IPS-NIHi11 (cell line): ENCODE data around the gene SHE.
A peak's percentile ranks its signal among the peaks of the same experiment; 100 is the strongest.
"Not testable (repeated sequence)": the region's sequence is repeated elsewhere in the genome, so short reads cannot be mapped to it uniquely, and the experiment has no call there.

ENCODE experiments used
- DNase-seq: peaks from one replicate; pipeline ENCODE4 v3.0.0; 2012; ENCODE audit warnings: mixed read lengths, low spot score

The SHE gene

DNA sequence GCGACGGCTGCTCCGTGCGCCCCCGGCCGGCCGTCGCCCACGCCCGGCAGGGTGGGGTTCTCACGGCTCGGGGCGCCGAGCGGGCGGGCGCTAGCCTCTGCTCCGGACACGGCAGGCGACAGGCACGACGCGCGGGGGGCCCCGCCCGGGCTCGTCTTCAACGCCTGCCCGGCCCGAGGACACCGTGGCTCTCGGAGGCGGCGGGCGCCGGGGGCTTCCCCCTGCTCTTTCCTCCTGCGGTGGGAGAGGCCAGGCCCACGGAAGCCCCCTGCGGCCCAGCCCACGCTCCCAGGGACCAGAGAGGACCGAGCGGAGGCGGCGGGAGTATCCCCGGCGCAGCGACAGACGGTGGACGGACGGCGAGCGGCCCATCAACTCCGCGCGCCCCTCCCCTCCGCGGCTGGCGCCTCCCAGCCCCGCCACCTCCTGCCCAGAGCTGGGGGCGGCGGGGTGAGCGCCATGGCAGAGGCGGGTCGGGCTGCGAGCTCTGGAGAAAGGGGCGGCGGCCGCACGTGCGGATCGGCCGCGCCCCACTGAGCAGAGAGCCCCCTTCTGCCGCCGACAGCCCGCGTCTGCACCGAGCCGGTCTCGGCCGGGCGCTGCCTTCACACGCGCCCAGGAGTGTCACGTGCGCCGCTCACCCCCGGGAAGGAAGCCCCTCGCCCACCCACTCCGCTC, at the start of gene SHE, which contains the start of gene TDRD10:
TSS of gene SHE (minus strand) at position 347 of the 678 bp plus-strand sequence. CDS start 386 bp downstream, outside the sequence.
TSS of gene TDRD10 (plus strand) at position 154 of the 678 bp plus-strand sequence. CDS start 4,685 bp downstream, outside the sequence.
- DNase-seq, result peak; percentile 73

DNA sequence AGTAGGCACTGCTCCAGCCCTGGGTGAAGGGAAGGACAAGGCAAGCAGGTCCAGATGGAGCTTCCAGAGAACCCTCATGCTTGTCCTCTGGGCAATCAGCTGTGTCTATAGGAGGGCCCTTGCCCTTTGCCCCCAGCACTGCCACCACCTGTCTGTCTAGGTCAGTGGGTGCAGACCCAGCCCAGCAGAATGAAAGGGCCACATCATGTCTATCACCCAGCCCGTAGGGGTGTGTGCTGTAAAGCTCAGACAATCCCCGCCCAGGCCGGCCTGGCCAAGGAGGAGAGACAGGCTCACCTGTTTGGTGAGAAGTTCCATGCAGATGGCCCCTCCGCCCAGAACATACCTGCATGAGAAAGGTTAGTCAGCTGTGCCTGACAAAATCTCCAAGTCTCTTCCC, 49.3 kb upstream of the SHE start:
- no peak for DNase-seq

DNA sequence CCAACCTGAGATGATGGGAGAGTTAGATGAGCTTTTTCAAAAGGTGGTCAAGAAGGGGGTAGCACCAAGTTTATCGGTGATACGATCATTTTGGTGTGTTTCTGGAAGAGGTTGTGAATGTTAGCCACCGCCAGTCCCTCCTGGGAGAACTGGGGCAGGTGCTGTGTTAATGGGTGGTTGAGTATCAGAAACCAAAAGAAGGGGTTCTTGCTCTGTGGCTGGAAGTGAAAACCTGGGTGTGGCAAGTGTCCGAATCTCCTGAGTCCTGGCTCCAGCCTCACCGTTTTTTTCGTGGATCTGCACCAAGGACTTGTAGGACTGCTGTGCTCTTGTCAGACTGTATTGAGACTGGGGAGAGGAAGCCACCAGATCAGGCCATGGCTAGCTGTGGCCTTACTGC, 48.4 kb upstream of the SHE start:
- no peak for DNase-seq

DNA sequence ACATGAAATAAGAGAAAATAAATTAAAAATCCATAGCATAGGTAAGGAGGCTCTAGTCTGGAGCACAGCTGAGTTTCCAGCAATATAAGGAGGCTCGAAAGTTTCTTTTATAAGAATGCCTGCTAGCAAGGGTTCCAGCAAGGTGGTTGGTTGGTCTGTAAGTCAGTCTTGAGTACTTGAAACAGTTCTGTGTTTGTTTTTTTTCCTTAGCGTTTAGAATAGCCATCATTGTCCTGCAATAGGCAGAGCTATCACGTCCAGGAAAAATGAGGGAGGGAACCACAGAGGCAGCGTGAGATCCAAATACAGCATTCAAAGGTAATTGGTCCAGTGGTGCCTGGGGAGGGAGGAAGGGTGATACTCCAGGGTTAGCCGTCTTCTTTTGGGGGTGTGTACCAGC, 47.9 kb upstream of the SHE start:
- DNase-seq, result no peak

DNA sequence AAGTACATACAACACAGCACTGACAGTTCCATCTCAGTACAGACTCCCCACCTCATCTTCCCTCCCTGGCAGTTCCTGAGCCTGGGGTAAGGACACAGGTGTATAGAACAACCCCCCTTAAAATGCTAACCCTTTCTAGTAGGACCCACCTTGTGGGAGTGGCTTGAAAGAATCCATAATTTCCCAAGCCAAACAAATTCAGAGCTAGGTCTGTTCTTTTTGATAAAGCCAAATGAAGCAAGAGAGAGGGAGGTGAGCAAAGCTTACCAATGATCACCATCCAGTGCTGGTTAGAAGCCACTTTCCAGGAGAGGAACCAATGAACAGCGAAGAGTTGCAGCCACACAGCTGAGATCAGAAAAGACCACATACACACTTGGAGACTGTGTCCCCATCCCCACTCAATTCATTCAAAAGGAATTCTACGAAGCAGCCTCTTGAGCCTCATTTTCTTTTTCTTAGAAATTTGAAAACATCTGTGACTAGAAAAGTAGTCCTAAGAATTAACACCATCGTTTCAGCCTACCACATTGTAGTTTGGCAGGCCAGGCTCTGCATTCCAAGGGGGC, 47.1 kb upstream of the SHE start:
- DNase-seq, result no peak

DNA sequence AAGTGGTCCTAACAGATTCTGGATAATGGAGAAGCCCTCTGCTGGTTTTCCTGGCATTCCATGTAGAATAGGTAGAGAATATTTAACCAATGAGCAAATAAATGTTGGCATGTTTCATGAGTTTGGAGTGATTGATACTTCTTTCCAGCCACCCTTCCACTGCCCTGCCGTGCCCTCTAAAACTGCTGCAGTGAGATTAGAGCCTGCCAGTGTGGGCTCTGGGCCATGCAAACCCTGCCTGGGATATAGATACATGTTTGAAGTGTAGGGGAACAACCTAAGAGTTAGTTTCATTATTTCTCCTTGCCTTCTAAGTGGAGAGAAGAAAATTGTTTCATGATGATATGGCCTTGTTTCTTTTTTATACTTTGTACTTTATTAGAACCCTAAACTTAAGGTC, 45.8 kb upstream of the SHE start:
- DNase-seq, result no peak

DNA sequence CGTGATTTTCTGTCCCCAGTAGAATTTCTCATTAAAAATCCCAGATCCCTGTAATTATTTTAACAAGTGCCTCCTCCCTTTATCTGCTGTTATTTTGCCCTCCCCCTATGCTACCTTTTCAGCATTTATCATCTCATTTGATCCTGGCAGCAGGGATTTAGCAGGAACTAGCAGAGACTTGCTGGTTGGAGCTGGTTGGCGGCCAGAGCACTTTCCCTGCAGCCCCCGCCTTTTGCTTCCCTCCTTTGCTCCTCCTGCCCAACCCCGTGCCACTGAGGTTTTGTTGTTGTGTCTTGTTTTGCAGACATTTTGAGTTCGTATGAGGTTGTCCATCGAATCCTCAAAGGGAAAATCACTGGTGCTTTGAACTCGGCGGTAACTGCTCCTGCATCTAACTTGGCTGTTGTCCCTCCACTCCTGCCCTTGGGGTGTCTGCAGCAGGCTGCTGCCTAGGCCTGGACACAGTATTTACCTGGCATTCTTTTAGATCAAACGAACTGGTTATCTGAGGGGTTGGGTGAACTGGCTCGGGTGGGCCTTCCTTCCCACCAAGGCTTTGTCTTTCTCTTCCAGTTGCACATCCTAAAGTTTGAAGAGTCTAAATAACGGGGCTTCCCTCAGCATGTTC, 45.0 kb upstream of the SHE start:
- DNase-seq, result no peak

DNA sequence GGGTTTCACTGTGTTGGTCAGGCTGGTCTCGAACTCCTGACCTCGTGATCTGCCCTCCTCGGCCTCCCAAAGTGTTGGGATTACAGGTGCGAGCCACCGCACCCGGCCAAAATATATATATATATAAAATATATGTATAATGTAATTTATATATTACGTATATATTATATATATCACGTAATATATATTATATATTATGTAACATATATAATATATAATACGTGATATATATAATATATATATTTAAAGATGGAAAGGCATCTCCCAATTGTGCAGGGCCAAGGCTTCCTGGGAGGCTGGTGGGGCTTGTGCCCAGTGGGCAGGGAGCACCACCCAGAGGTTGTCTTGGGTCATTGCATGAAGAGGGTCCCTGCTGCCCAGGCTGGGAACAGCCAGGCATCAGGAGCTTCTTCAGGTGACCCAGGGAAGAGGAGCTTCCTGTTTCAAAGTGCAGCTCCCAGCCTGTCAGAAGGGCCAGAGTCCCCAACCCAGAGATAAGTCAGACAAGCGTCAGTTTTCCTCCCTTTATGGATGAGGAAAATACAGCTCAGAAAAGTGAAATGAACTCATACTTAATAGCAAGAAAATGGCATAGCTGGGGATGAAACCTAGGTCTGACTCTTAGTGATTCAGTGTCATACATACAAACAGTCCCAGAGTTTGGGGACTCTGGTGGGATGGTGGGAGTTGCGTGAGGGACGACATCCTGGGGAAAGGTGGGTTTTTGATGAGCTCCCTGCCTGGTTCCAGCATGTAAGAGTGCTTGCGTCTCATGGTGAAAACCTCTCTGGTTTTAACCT, 44.3 kb upstream of the SHE start:
- DNase-seq, result peak; percentile 90

DNA sequence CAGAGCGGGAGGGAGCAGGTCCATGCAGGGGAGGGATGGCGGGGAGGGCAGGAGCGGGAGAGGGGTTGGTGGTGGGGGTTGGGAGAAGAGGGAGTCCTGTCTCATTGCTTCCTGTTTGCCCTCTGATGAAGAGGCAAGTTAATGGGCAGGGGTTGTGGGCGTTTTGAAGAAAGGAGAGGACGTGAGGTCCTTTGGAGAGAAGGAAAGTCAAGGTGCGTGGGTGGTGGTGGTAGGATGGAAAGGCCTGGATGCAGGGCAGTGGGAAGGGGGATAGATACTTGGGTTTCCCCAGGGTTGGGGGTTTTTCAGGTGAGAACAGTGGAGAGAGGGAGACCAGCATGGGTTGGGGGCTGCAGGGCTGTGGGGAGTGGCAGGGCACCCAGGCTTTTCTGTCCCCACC, 39.0 kb upstream of the SHE start:
- peak; percentile 31 for DNase-seq

DNA sequence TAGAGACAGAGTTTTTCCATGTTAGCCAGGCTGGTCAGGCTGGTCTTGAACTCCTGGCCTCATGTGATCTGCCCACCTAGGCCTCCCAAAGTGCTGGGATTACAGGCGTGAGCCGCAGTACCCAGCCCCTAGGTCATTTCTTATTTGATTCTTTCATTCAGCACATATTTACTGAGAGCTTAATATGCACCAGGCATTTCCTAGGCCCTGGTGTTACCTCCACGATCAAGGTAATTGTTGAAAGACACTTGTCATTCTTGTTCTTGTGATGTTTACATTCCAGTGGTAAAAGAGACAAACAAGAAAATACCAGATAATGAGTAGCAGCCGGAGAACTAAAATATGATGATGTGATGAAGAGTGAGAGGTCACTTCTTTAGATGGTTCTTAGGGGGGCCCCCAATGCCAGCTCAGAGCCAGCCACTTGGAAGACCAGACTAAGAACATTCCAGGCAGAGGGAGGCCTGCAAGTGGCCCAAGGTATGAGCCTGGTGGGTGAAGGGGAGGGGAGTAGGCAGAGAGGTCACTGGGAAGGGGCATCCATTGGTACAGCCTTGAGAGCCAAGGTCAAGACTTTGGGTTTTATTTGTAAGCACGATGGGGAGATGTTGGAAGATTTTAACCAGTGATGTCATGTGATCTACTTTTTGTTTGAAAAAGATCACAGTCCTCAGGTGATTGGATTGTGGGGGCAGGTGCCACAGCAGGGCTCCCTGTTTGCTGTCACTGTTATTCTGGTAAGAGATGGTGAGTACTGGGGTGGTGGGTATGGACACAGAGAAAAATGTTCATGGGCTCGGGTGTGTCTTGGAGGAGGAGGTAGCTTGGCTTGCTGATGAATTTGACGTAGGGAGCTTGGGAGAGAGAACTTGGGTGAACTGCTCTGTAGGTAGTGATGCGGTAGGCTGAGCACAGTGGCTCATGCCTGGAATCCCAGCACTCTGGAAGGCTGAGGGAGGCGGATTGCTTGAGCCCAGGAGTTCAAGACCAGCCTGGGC, 37.6 kb upstream of the SHE start:
- DNase-seq, result no peak

DNA sequence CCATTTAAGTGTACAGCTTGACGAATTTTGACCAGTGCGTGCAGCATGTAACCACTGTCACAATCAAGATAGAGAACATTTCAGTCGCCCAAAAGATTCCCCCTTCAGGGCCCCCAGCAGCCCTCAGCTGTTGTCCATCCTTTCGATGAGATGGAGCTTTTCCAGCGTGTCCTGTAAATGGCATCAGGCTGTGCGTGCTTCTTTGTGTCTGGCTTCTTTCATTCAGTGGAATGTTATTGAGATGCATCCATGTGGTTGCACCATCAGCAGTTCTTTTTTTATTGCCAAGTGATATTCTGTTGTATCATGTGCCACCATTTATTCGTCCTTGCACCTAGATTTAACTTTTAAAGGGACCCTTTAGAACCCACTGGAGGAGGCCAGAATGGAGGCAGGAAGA, 34.4 kb upstream of the SHE start:
- no peak for DNase-seq

DNA sequence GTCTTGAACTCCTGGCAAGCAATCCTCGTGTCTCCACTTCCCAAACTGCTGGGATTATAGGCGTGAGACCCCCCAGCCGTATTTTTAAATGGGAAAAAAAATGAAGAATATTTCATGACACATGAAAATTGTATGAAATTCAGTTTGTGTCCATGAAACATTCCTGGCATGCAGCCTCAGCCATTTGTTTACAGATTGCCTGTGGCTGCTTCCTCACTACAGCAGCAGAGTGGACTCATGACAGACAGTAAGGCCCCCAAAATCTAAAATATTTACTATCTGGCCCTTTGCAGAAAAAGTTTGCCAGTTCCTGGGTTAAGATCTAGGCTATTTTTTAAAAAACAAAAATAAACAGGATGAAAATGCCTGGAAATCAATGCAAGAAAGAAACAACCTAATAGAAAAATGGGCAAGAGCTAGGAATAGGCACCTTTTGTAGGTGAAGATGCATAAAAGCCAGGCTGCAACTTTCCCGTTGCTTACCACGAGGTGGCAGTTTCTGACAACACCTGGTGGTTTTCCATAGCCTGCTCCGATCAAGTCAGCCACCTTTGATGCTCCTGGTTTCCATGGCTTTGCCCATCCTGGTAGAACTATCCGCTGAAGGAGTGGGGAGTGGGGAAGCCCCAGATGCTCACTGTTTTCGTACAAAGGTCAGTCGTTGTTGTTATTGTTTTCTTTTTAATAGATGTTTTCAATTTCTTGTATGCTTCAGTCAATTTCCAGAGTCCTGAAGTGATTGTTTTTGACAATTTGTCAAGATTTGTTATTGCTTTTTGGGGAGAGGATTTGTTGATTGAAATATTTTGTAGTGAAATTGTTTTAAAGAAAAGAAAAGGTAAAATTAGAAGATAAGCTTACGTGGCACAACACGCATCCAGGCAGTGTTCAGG, 32.0 kb upstream of the SHE start:
- peak; percentile 85 for DNase-seq

DNA sequence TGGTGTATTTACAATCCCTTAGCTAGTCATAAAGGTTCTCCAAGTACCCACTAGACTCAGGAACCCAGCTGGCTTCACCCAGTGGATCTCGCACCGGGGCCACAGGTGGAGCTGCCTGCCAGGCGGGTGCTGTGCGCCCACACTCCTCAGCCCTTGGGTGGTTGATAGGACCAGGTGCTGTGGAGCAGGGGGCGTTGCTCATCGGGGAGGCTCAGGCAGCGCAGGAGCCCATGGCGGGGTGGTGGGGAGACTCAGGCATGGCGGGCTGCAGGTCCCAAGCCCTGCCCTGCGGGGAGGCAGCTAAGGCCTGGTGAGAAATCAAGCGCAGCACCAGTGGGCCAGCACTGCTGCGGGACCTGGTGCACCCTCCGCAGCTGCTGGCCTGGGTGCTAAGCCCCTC, 29.7 kb upstream of the SHE start:
- DNase-seq, result not testable (repeated sequence)

DNA sequence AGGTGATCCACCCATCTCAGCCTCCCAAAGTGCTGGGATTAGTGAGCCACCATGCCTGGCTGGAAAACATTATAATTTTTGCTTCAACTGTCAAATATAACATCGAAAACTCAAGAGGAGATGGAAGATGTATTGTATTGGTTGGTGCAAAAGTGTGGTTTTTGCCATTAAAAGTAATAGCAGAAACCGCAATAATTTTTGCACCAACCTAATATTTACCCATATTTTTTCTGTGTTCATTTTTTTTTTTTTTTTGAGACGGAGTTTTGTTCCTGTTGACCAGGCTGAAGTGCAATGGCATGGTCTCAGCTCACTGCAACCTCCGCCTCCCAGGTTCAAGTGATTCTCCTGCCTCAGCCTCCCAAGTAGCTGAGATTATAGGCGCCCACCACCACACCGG, 27.1 kb upstream of the SHE start:
- DNase-seq, result no peak

DNA sequence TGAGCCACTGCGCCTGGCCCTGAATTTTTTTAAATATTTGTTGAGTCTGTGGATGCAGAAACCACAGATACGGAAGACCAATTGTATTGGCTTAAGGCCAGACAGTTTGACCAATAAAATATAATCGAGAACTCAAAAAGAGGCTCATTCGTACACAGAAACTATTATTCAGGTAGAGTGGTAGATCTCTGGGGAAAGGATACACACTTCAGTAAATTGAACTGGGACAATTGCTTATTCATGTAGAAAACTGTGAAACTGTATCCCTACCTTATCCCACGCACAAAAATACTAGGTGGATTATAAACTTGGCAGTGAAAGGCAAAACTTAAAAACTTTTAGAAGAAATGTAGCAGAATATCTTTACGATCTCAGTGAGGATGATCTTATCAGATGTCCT, 25.0 kb upstream of the SHE start:
- DNase-seq, result no peak

DNA sequence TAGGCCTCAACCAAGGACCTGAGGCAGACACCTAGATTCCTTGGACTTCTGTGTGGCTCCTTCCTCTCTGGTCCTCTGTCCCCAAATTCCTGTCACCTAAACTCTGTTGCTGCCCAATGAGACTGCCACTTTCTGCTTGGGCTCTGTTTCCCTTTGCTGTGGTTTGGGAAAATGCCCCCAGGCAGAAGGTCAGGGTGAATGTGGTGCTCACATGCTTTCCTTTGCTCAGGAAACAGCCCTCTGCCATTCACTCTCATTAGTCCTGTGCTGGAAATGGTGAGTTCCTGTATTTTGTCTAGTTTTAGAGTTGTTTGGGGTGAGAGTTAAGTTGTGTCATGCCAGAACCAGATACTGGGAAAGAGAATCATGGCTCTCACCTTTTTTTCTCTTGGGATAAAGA, 22.7 kb upstream of the SHE start:
- no peak for DNase-seq

DNA sequence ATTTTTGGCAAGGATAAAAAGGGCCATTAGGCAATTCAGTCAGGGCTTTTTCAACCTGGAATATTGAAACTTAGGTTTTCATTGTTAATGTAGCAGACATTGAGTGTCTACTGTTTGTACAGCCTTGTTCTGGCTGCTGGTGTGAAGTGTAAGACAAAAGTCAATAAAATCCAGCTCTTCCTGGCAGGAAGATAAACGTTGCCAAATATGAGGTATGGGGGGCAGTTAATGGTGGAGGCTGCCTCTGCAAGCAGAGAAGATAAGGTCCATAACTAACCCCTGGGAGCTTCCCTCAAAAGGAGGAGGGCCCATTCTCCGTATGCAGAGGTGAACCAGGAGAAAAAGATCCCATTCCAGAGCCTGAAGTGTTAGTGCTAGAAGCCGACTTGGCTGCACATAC, 19.5 kb upstream of the SHE start:
- no peak for DNase-seq

DNA sequence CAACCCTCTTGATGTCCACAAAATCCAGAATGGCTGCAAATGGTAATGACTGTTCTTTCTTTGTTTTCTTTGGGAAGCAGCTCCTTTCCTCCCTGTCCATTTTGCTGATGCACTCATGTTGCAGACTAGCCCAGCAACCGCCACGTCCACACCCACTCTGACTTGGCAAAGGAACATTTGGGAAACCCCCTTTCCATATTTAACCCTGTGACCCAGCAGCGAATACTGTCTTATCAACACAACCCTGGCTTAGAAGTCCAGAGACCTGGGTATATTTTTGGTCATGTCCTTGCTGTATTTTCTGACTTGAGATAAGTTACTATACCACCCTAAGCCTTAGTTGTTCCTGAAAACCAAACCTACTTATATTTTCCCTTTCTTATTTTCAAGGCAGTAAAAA, 18.1 kb upstream of the SHE start:
- no peak for DNase-seq

DNA sequence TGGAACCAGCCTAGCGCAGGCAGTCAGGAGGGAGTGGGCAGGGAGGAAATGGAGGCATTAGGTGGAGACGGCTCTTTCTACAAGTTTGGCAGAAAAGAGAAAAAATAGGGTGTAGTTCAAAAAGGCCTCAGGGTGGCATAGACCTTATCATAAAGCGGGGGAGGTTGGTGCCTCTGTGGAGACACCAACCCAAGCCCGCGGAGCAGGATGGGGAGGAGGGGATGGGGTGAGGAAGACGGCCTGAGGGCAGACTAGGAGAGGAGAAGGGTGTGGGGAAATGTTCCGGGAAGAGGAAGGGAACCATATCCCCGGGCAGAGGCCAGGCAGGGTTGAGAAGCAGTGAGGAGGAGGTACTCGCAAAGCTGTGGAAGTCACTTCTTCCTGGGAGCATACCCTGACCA, 17.4 kb upstream of the SHE start:
- DNase-seq, result no peak

DNA sequence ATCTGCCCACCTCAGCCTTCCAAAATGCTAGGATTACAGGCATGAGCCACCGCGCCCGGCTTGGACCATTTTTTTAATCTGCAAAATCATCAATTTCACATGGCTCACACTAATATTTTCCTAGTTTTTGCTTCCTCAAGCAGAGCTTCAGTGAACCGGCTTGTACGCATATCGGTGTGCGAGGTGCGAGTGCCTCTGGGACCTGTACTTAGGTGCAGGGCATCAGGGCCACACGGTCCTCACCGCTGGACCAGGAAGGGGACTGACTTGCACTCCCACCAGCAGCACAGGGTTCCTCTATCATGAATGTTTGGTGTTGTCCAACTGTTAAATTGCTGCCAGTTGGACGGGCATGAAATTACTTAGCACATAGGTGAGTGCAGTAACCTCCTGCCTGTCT, 15.4 kb upstream of the SHE start:
- no peak for DNase-seq
